K562 (cell line): ENCODE results near the gene CIB1.

Experiments used
- CTCF ChIP-seq, 3 experiments: IDR thresholded peaks in 2 of 3; conservative IDR thresholded peaks in 1 of 3; 2 replicates each; pipeline ENCODE4 v1.5.1; 2011 to 2012; ENCODE audit warnings: low read length in 3 of 3, mild to moderate bottlenecking in 3 of 3, control low read depth in 2 of 3, improper control_type of control experiment in 1 of 3, inconsistent platforms in 1 of 3, low read depth in 1 of 3, mixed read lengths in 1 of 3, moderate library complexity in 1 of 3; ENCODE audit not compliant: insufficient read depth in 2 of 3
- MCM5 ChIP-seq: fragments of 450-650 bp; IDR thresholded peaks from 2 replicates; pipeline ENCODE4 v1.6.1; 2016; ENCODE audit warnings: low read depth
- POLR2A ChIP-seq: fragments of 450-650 bp; conservative IDR thresholded peaks from 2 replicates; pipeline ENCODE4 v1.6.1; 2016
- RNF2 ChIP-seq: sonication (generic); IDR thresholded peaks from 2 replicates; pipeline ENCODE4 v1.6.1; 2016
- SP1 ChIP-seq: sonication (generic); formaldehyde crosslinking; IDR thresholded peaks from 2 replicates; pipeline ENCODE4 v1.8.1; 2022; ENCODE audit warnings: mild to moderate bottlenecking, missing genetic modification reagents
- ZNF274 ChIP-seq: IDR thresholded peaks from 2 replicates; pipeline ENCODE4 v1.6.1; 2011; ENCODE audit warnings: low read depth, mild to moderate bottlenecking, low read length, moderate library complexity, borderline replicate concordance
- ZNF436 ChIP-seq: fragments of 250-450, 450-650 bp; sonication (Bioruptor Pico); formaldehyde crosslinking; IDR thresholded peaks from 2 replicates; pipeline ENCODE4 v1.7.0; 2020; ENCODE audit warnings: mild to moderate bottlenecking
- TF ChIP-seq, protein P1 (sequence below): IDR thresholded peaks from 3 replicates; pipeline ENCODE4 v1.6.1; 2011; ENCODE audit warnings: borderline replicate concordance, mild to moderate bottlenecking; ENCODE audit not compliant: insufficient read length, insufficient read depth

DNA sequence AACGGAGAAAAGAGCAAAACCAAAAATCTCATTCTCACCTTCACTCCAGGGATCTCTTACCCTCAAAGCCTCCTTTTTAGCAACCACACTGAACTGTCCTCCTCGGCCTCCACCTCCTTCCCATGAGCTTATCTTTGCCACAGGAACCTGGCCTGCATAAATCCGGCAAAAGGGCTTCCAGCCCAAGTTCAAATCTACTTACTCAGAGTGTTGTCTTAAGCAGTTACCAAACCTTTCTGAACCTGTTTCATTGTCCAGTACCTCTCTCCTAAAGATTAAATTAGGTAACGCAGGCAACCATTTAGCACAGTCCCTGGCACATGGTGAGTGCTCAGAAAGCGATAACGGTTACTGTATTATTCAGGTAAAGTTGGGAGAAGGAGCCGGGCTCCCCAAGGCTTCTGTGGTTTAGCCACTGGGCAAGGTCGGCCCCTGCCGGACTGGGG is 777 bp downstream of the CIB1 start:
- TF ChIP-seq, protein P1, sequence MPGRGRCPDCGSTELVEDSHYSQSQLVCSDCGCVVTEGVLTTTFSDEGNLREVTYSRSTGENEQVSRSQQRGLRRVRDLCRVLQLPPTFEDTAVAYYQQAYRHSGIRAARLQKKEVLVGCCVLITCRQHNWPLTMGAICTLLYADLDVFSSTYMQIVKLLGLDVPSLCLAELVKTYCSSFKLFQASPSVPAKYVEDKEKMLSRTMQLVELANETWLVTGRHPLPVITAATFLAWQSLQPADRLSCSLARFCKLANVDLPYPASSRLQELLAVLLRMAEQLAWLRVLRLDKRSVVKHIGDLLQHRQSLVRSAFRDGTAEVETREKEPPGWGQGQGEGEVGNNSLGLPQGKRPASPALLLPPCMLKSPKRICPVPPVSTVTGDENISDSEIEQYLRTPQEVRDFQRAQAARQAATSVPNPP = no peak
- TF ChIP-seq POLR2A (no peak), ZNF436 (no peak), MCM5 (no peak), CTCF (IDR thresholded peaks at IDR 0.05 in 2 of 3, conservative IDR thresholded peaks at IDR 0.05 in 1 of 3; ENCODE audit: insufficient read depth in 2 of 3, low read depth in 1 of 3, low read length in 3 of 3) (peak; percentile 64 to 70 (median 69)), ZNF274 (no peak), RNF2 (no peak), SP1 (no peak; the same call in 1 of the 2 replicates)
